ENCODE measurements around the gene GOLGA5. TPM values are rescaled to one million over a fixed set of nuclear protein-coding genes. Genes with fewer than 3 reads are reported as not detected.

Gene GOLGA5
- total and polyA plus RNA-seq, 2 experiments from 2014 or later = 26.2 to 30.2 TPM

- TF ChIP-seq ZNF114 (CRISPR knock-in tag; IDR thresholded peaks at IDR 0.05) (no peak), NANOG (IDR thresholded peaks at IDR 0.05; ENCODE audit: borderline replicate concordance) (no peak), STAT1 (IDR thresholded peaks at IDR 0.05; ENCODE audit: unreplicated experiment) (no peak), JUNB (IDR thresholded peaks at IDR 0.05; ENCODE audit: unreplicated experiment) (no peak), ZNF331 (CRISPR knock-in tag; IDR thresholded peaks at IDR 0.05; ENCODE audit: low read depth) (no peak)
These were observed 43.1 kb upstream of the GOLGA5 start (continued) for GRCh38 chr14:92750994-92751400.

- ATAC-seq (no peak), DNase-seq (ENCODE audit: low spot score) (no peak)
- Histone ChIP-seq H3K9me2 (ENCODE audit: insufficient read depth) (no peaks in the 10 kb centered on the region), H3K79me2 (replicated peaks; ENCODE audit: insufficient read depth) (peaks cover 14% of the 10 kb centered on the region), H3K27ac (ENCODE audit: low read depth) (no peak overlapping the region), H2AFZ (no peak overlapping the region), H3K4me2 (no peak overlapping the region), H3K36me3 (ENCODE audit: insufficient read depth) (no peaks in the 10 kb centered on the region), H4K20me1 (replicated peaks; ENCODE audit: insufficient read depth) (no peaks in the 10 kb centered on the region; the same call in 1 of the 2 replicates), H3K4me3 (no peak overlapping the region), H3F3A (replicated peaks; ENCODE audit: low read depth) (no peaks in the 10 kb centered on the region), H3K27me3 (ENCODE audit: insufficient read depth) (peaks cover 3% of the 10 kb centered on the region; the same call in 1 of the 2 replicates), H3K4me1 (ENCODE audit: insufficient read depth) (peaks cover 6% of the 10 kb centered on the region; the same call in 1 of the 2 replicates)
- Mint-ChIP-seq H3K4me1 (peaks cover 7% of the 10 kb centered on the region; the same call in 2 of the 3 replicates), H3K36me3 (ENCODE audit: low read depth) (peaks cover 3% of the 10 kb centered on the region; the same call in 2 of the 3 replicates), H3K27me3 (ENCODE audit: insufficient read depth, low read depth, poor library complexity) (peaks cover 12% of the 10 kb centered on the region), H3K4me3 (no peak overlapping the region), H3K9me3 (peaks cover 5% of the 10 kb centered on the region; the same call in 2 of the 3 replicates), H3K27ac (no peak overlapping the region)
- TF ChIP-seq ETS1 (IDR thresholded peaks at IDR 0.05) (no peak), EZH2 (IDR thresholded peaks at IDR 0.05; ENCODE audit: low read depth, unreplicated experiment) (no peak), ZNF331 (CRISPR knock-in tag; IDR thresholded peaks at IDR 0.05; ENCODE audit: low read depth) (no peak), CTCF (conservative IDR thresholded peaks at IDR 0.05; ENCODE audit: low read depth in 2 of 2) (no peak), ZNF114 (CRISPR knock-in tag; IDR thresholded peaks at IDR 0.05) (no peak), POLR2AphosphoS5 (IDR thresholded peaks at IDR 0.05; ENCODE audit: low read depth) (no peak), STAT1 (IDR thresholded peaks at IDR 0.05; ENCODE audit: unreplicated experiment) (no peak), JUNB (IDR thresholded peaks at IDR 0.05; ENCODE audit: unreplicated experiment) (no peak), ZNF462 (CRISPR knock-in tag; IDR thresholded peaks at IDR 0.05) (no peak), EZH2phosphoT487 (IDR thresholded peaks at IDR 0.05; ENCODE audit: unreplicated experiment) (no peak), REST (IDR thresholded peaks at IDR 0.05; ENCODE audit: unreplicated experiment) (no peak), NANOG (IDR thresholded peaks at IDR 0.05; ENCODE audit: borderline replicate concordance) (no peak)
These were observed 42.3 kb upstream of the GOLGA5 start for GRCh38 chr14:92751819-92752218.
